Frontal cortex (tissue), 4 donors: Measurements from ENCODE around the gene EP300. TPM values are rescaled to one million over a fixed set of nuclear protein-coding genes. Genes with fewer than 3 reads are reported as not detected.
"Not testable (repeated sequence)": the region's sequence is repeated elsewhere in the genome, so short reads cannot be mapped to it uniquely, and the experiment has no call there.

Experiments used
- DNase-seq, 2 donors: peaks; one replicate each; pipeline ENCODE4 v3.0.0; 2012; ENCODE audit warnings: low spot score in 2 of 2
- FAIRE-seq: peaks from 2 replicates; lab custom pipeline; 2012; peaks lifted over from hg19 to GRCh38; lab: Jason Lieb, UNC
- total RNA-seq: library from RNA; depleted of rRNA; stranded (reverse); fragments of >200 nt; gene quantifications from one replicate; pipeline ENCODE4 v1.2.3, GENCODE V29; 2014
- donor health status: control.
- donor health status: control.
- donor health status: control.

Gene EP300
- total RNA-seq, 1 donor from 2014 or later: 52.6 TPM

DNA sequence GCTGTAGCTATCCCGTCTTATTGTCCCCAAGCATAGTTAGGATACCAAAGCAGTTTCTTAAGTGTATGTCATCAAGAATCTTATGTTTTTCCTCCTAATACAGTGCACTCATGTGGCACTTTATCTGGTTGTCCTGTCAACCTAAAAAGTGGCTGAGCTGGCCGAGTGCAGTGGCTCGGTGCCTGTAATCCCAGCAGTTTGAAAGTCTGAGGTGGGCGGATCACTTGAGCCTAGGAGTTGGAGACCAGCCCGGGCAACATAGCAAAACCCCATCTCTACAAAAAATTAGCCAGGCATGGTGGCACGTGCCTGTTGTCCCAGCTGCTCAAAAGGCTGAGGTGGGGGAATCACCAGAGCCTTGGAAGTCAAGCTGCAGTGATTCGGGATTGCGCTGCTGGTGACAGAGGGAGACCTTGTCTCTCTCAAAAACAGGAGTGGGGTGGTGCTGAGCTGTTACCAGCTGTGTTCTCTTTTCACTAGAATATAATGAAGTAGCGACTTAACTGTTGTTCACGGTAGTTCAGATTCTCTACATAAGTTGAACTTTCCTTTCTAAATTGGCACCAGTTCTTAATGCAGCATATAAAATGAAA, 48.1 kb downstream of the EP300 start:
- FAIRE-seq (no peak), DNase-seq (no peak)

DNA sequence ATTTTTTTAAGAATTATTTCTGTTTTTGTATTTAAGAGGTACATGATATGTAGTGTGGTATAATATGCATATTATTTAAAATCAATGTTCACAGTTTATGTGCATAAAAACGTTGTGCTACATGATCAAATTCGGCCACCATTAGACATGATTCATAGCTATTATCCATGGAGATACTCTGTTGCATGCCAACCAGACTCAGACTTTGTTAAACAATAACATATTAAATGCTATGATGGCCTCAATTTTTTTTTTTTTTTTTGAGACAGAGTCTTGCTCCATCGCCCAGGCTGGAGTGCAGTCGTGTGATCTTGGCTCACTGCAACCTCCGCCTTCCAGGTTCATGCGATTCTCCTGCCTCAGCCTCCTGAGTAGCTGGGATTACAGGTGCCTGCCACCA, 53.5 kb downstream of the EP300 start:
- FAIRE-seq, DNase-seq: not testable (repeated sequence)

DNA sequence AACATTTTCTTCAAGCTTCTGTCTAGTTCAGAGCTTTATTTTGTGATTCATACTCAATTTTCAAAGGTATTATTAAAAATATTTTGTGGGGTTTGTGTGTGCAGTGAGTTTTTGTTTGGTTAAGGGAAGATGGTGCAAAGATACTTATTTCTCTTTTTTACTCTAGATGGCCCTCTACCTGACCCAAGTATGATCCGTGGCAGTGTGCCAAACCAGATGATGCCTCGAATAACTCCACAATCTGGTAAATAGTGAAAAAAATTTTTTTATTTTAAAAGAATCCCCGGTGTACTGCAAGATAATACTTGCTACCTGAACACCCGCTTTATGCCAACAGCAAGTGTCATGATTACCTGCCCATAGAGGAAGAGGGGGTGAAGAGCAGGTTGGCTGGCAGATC, 54.2 kb downstream of the EP300 start:
- DNase-seq: no peak
- no peak for FAIRE-seq

DNA sequence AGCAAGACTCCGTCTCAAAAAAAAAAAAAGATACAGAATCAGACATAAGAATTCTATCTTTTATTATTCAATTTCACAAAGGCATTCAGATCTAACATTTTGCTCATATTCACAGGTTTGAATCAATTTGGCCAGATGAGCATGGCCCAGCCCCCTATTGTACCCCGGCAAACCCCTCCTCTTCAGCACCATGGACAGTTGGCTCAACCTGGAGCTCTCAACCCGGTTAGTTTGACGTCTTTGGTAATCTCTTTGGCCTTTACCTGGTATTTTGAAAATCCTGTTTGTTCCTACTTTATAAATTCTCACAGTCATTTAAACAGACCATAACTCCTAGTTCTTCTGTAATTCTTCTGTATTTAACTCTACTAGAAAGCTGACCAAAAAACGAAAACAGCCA, 55.3 kb downstream of the EP300 start:
- DNase-seq (no peak), FAIRE-seq (no peak)

DNA sequence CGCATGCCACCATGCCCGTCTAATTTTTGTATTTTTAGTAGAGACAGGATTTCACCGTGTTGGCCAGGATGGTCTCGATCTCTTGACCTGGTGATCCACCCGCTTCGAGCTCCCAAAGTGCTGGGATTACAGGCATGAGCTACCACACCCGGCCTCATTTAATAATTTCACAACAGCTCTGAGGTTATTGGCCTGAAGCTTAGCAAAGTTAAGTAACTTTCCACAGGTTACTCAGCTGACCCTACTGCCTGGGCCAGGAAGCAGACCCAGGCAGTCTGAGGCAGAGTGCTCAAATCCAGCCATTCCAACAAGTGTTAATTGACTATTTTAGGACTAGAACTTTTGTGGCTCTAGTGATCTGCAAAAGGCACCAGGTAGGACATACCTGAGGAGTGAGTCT, 60.5 kb downstream of the EP300 start:
- no peak for FAIRE-seq
- no peak for DNase-seq

DNA sequence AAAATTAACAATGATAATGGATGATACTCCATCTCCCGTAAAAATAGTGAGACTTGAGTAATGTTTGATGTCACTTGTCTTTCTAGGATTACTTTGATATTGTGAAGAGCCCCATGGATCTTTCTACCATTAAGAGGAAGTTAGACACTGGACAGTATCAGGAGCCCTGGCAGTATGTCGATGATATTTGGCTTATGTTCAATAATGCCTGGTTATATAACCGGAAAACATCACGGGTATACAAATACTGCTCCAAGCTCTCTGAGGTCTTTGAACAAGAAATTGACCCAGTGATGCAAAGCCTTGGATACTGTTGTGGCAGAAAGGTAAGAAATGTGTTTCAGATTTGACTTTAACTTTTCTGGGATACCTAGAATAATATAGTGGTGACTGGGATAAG, 64.7 kb downstream of the EP300 start:
- FAIRE-seq (no peak), DNase-seq (no peak)

DNA sequence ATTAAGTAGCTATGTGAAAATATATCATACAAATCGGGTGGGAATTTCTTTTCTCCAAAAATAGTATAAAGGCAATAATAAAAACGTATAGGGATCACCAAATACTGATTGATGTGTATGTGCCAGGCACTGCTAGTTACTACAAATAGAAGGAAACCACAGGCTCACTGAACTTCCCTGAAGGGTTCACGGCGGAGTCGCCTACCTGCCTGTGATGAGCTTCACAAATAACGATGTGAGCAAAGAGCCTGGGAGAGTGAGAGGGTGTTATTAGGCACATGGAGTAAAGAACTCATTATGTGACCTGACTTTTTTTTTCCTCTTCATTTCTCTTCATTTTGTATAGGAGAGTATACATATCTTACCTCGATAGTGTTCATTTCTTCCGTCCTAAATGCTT, 76.8 kb downstream of the EP300 start:
- DNase-seq (no peak), FAIRE-seq (no peak)

DNA sequence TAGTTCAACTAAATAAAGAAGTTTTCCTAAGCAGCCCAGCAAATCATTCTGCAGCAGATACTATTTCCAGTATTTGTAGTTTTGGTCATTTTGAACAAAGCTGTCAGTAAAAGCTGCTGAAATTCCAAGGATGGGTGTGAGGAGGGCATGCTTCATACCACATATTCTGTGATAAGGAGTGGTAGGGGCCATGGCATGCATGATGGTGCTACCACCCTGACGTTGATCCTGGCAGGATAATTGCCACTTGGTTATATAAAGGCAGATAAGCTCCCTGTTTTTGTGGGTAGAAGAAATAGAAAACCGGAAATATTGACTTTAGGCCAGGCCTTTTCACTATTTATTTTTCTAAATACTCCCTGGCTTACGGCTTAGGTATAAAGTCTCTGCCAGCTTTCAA, 79.6 kb downstream of the EP300 start:
- FAIRE-seq (no peak), DNase-seq (no peak)

DNA sequence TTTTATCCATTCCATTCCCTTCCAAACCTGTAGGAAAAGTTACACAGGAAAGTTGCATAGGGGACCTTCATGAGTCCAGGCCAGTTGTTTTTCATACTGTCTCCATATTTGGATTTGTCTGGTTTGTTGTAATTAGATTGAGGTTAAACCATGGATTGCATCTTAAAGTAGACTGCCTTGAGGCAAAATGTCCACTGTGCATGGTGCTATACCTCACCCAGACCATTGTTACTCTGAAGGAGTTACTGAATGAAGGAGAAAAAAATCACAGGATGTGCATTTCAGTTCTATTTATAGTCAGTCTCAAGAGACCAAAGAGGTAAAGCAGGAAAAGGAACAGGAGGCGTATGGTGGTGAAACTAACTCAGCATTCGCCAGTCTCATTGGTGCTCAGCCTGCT, 83.2 kb downstream of the EP300 start:
- DNase-seq (no peak), FAIRE-seq (no peak)

DNA sequence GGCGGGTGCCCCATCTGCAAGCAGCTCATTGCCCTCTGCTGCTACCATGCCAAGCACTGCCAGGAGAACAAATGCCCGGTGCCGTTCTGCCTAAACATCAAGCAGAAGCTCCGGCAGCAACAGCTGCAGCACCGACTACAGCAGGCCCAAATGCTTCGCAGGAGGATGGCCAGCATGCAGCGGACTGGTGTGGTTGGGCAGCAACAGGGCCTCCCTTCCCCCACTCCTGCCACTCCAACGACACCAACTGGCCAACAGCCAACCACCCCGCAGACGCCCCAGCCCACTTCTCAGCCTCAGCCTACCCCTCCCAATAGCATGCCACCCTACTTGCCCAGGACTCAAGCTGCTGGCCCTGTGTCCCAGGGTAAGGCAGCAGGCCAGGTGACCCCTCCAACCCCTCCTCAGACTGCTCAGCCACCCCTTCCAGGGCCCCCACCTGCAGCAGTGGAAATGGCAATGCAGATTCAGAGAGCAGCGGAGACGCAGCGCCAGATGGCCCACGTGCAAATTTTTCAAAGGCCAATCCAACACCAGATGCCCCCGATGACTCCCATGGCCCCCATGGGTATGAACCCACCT, 84.7 kb downstream of the EP300 start:
- no peak for DNase-seq
- FAIRE-seq: no peak

DNA sequence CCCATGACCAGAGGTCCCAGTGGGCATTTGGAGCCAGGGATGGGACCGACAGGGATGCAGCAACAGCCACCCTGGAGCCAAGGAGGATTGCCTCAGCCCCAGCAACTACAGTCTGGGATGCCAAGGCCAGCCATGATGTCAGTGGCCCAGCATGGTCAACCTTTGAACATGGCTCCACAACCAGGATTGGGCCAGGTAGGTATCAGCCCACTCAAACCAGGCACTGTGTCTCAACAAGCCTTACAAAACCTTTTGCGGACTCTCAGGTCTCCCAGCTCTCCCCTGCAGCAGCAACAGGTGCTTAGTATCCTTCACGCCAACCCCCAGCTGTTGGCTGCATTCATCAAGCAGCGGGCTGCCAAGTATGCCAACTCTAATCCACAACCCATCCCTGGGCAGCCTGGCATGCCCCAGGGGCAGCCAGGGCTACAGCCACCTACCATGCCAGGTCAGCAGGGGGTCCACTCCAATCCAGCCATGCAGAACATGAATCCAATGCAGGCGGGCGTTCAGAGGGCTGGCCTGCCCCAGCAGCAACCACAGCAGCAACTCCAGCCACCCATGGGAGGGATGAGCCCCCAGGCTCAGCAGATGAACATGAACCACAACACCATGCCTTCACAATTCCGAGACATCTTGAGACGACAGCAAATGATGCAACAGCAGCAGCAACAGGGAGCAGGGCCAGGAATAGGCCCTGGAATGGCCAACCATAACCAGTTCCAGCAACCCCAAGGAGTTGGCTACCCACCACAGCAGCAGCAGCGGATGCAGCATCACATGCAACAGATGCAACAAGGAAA, 85.4 kb downstream of the EP300 start:
- no peak for FAIRE-seq
- DNase-seq: no peak

DNA sequence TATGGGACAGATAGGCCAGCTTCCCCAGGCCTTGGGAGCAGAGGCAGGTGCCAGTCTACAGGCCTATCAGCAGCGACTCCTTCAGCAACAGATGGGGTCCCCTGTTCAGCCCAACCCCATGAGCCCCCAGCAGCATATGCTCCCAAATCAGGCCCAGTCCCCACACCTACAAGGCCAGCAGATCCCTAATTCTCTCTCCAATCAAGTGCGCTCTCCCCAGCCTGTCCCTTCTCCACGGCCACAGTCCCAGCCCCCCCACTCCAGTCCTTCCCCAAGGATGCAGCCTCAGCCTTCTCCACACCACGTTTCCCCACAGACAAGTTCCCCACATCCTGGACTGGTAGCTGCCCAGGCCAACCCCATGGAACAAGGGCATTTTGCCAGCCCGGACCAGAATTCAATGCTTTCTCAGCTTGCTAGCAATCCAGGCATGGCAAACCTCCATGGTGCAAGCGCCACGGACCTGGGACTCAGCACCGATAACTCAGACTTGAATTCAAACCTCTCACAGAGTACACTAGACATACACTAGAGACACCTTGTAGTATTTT, 86.1 kb downstream of the EP300 start:
- FAIRE-seq (no peak), DNase-seq (no peak)

DNA sequence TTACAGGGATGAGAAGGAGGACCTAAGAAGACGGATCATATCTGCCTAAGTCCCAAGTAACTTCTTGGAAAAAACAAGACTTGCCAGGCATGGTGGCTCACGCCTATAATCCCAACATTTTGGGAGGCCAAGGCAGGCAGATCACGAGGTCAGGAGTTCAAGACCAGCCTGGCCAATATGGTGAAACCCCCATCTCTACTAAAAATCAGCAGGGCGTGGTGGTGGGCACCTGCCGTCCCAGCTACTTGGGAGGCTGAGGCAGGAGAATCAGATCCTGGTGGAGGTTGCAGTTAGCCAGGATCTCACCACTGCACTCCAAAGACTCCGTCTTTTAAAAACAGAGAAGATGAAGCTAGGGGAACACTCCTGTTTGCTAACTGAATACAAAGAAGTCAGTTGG, 88.0 kb downstream of the EP300 start:
- FAIRE-seq, DNase-seq: not testable (repeated sequence)

DNA sequence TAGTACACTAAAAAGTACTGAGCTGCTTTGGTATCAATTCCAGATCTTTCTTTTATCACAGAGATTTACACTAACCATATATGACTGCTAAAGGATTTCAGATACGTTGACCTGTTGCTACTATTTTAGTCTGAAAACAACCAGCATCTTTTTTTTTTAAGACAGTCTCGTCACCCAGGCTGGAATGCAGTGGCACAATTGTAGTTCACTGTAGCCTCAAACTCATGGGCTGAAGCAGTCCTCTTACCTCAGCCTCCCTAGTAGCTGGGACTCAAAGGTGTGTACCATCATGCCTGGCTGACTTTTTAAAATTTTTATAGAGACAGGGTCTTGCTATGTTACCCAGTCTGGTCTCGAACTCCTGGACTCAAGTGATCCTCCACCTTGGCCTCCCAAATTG, 88.5 kb downstream of the EP300 start:
- DNase-seq (no peak), FAIRE-seq (no peak)

DNA sequence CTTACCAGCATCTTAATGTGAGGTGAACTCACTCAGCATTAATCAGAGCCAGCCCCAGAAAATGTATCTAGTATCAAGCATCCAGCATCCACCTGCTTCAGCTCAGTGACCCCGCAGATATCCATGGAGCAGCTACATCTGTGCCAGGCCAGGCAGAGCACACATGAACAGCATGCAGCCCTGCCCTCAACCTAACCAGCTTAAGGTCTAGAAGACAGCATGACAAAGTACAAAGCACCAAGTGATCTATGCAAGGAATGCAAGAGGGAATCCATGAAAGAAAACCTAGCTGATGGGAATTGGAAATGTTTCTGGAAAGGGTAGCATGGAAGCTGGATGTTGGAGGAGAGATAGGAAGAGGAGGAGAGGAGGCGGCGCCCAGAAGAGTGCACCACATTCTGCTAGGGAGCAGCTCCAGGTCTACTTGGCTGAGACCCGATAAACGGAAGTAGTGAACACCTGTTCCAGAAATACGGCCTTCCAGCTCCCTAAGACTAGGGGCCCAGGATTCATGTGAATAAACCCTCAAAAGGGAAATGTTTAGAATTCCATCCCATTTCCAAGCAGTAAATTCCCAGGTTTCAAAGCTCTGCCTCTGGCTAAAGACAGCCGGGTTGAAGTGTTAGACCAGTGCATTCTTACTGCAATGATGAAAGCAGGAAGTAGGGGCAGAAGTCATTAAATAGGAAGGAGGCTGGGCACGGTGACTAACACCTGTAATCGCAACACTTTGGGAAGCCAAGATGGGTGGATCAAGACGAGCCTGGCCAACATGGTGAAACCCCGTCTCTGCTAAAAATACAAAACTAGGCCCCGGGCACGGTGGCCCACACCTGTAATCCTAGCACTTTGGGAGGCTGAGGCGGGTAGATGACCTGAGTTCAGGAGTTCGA, 89.2 kb downstream of the EP300 start:
- DNase-seq (no peak), FAIRE-seq (no peak)

DNA sequence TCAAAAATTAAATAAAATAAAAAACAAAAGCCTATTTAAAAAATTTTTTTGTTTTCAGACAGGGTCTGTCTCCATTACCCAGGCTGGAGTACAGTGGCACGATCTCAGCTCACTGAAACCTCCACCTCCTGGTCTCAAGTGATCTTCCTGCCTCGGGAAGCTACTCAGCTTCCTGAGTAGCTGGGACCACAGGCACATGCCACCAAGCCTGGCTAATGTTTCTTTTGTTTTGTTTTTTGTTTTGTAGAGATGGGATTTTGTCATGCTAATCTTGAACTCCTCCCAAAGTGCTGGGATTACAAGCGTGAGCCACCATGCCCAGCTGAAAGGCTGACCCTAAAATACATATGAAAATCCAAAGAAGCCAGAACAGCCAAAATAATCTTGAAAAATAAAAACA, 92.3 kb downstream of the EP300 start:
- FAIRE-seq: no peak

DNA sequence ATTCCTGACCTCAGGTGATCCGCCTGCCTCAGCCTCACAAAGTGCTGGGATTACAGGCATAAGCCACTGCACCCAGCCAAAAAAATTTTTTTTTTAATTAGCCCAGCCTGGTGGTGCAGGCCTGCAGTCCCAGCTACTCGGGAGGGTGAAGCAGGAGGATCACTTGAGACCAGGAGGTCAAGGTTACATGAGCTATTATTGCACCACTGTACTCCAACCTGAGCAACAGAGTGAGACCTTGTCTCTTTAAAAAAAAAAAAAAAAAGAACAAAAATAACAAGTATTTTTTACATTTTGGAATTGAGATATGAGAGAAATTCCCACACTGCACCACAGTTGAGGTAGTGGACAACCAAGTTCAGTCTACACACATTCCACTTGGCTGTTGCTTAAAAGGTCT, 99.1 kb downstream of the EP300 start:
- FAIRE-seq: no peak

More for the DNA sequence above, 92.3 kb downstream of the EP300 start:
- DNase-seq: no peak

DNA sequence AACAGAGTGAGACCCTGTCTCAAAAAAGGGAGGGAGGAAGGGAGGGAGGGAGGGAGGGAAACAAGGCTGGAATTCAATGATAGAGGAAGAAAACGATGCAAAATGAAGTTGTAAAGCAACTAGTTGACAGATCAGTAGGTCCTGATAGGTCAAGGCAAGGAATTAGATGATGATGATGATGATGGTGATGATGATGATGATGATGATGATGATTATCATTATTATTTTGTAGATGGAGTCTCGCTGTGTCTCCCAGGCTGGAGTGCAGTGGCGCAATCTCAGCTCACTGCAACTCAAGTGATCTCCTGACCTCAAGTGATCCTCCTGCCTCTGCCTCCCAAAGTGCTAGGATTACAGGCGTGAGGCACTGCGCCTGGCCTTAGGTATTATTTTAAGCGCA, 101.4 kb downstream of the EP300 start:
- FAIRE-seq: no peak
- DNase-seq: no peak

More for the DNA sequence above, 99.1 kb downstream of the EP300 start:
- no peak for DNase-seq

DNA sequence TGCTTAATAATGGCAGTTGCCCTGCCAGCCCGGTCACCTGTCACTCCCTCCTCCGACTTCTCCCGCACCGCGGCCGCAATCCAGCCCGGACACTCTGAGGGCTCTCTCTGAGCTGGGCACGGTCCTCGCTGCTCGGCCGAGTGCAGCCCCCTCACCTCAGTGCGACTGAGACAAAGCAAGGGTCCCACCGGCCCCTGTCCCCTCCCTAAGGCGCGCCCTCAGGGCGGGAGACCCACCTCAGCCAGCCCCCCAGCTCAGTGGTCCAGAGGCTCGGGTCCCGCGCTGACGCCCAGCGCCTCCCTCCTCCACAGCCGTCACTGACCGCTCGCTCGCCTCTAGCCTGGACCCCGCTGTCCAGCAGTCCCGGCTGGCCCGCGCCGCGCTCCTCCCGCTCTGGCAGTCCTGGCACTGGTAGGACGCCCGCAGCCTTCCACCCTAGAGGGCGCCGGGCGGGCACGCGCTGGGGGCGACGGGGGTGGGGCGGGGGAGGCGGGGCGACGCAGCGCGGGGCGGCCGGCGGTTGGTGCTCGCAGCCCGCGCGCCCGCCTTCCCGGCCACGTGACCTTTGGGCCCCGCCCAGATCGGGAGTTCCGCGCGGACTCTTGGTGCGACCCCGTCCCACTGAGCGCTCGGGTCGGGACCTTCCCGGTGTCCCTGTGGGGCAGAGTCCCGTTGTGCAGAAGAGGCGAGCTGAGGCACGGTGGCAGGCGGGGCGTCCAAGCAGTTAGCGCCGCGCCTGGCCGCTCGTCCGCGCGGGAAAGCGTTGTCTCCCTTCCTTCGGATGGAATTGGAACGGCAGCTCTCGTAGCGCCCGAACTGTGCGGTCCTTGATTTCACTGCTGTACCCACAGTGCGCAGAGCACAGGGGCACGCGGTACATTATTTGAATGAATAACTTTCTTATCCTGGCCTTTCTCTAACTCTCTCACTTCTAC, 104.9 kb downstream of the EP300 start:
- FAIRE-seq (no peak), DNase-seq (peak; percentile 97 to 98)
